GM19438 (cell line): Measurements from ENCODE around the gene OR7G3.

ENCODE experiments used
- ATAC-seq: cut with Tn5 transposase; IDR thresholded peaks from one replicate; pipeline ENCODE4 v1.9.1; 2021; ENCODE audit warnings: low read depth; ENCODE audit not compliant: unreplicated experiment

OR7G3 gene

DNA sequence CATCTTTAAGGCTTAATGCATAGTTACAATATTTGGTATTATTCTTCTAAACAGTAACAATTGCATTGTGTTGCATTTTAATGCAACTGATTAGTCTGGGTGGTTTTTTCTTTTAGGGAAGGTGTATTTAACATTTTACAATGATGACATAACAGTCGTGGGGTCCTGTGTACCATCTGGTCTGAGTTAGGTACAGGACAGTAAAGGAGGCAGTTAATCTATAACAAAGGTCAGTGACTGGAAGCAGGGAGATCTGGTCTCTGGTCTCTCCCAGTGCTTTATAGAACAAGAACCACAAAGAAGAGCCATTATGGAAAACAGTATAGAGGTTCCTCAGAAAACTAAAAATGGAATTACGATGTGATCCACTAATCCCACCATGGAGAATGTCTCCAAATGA lies 16.8 kb downstream of the OR7G3 start:
- ATAC-seq: no peak

DNA sequence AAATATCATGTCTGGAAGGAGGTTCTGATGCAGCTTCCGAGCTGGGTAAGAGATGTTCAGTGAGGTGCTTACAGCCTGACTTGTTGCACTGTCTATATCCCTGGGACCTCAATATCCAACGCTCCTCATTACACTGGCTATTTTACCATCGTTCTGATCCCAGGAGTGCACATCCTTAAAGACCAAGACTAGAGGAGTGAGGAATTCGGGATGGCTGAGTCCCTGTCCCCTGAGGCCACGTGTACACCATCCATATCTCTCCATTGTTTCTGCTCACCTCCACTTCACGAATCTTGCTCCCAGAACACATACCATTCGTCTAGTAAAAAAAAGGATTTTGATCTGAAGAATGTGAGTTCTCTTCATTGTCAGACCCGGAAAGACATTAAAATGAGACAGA lies 19.4 kb downstream of the OR7G3 start, which contains the start of gene OR7G2:
OR7G2 (minus strand) TSS at position 101 of the 400 bp plus-strand sequence. CDS start 4,232 bp downstream, outside the sequence.
- ATAC-seq: no peak

DNA sequence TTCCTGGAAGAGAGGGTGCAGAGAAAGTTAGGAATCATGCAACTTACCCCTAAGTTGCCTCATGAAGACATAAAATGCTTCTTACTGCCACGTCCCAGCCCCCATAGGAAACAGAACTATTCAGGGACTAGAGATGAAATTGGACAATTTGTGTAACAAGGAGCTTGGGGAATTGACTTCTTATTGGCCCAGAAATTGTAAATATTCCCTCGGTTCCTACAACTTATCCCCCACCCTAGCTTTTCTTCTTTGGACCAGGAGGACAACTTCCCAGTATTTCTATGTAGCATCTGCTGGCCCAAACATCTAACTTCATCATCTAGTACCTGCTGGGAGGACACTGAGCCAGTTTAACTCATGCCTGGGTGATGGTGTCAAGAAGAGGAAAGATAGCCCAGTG lies 40.0 kb downstream of the OR7G3 start, which contains the start of gene OR1M1:
OR1M1 (plus strand) TSS at position 301 of the 400 bp plus-strand sequence. CDS start 6,184 bp downstream, outside the sequence.
- ATAC-seq: no peak

DNA sequence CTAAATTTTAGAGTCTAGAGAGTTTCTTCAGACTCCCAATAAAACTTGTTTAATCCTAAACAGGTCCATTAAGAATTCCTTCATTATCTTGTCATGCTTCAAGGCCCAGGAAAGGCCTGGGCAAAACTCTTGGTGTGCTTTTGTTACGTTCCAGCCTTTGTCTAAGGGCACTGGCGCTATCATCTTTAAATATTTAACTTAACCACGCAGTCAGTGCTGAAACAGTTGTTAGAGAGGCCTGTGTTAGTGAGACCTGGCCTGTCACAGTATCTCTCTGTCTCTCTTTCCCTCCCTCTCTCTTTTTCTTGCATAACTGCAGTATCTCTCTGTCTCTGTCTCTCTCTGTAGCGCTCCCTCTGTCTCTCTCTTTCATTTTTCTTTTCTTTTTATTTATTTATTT lies 48.1 kb downstream of the OR7G3 start:
- ATAC-seq: no peak

DNA sequence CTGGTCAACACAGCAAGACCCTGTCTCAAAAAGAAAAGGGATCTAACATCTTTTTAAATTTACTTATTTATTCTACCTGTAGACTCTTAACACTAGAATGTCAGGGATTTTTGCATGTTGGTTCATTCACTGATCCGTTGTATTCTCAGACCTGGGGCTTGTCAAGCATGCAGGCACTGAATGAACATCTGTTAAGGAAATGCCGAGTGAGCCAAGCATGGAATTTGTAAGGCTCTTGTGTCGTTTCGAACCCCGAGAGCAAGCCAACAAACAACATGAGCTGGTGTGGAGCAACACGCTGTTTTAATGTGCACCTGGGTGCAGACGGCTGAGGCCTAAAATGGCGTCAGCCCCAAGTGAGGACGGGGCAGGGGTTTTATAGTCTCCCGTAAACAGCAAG lies 49.8 kb downstream of the OR7G3 start:
- no peak for ATAC-seq
